OCI-LY1 (cell line): Measurements from ENCODE around the gene TET2.

Source experiments
- H2AFZ ChIP-seq: fragments of 200-600 bp; sonication (generic), shearing (Covaris generic); 2 replicates; pipeline ENCODE4 v1.6.0; 2014; ENCODE audit warnings: antibody characterized with exemption, mild to moderate bottlenecking, low read length
- H3F3A ChIP-seq: fragments of 200-600 bp; sonication (generic), shearing (Covaris generic); 2 replicates; pipeline ENCODE4 v1.6.0; 2014; ENCODE audit warnings: mild to moderate bottlenecking, antibody characterized with exemption, low read length, moderate library complexity; ENCODE audit not compliant: insufficient read depth
- H3K27ac ChIP-seq: fragments of 200-600 bp; sonication (generic); 2 replicates; pipeline ENCODE4 v1.5.1; 2014; ENCODE audit warnings: low read length, mixed run types, mild to moderate bottlenecking, low read depth; ENCODE audit not compliant: poor library complexity, severe bottlenecking
- H3K27me3 ChIP-seq: fragments of 200-600 bp; sonication (generic); 2 replicates; pipeline ENCODE4 v1.6.0; 2014; ENCODE audit warnings: antibody characterized with exemption, mild to moderate bottlenecking, low read length, moderate library complexity; ENCODE audit not compliant: insufficient read depth
- H3K36me3 ChIP-seq: fragments of 200-600 bp; sonication (generic); 2 replicates; pipeline ENCODE4 v1.6.1; 2014; ENCODE audit warnings: mild to moderate bottlenecking, antibody characterized with exemption, low read length, moderate library complexity, mixed read lengths; ENCODE audit not compliant: insufficient read depth
- H3K4me1 ChIP-seq: fragments of 200-600 bp; sonication (generic); 2 replicates; pipeline ENCODE4 v1.5.1; 2014; ENCODE audit warnings: mild to moderate bottlenecking, low read length, moderate library complexity; ENCODE audit not compliant: insufficient read depth, severe bottlenecking
- H3K4me2 ChIP-seq: fragments of 200-600 bp; sonication (generic), shearing (Covaris generic); 2 replicates; pipeline ENCODE4 v1.6.1; 2014; ENCODE audit warnings: low read length
- H3K4me3 ChIP-seq: fragments of 200-600 bp; sonication (generic); 2 replicates; pipeline ENCODE4 v1.5.1; 2014; ENCODE audit warnings: low read length, low read depth, mild to moderate bottlenecking, mixed read lengths; ENCODE audit not compliant: poor library complexity, severe bottlenecking
- H3K79me2 ChIP-seq: fragments of 200-600 bp; shearing (Covaris generic); 2 replicates; pipeline ENCODE4 v1.6.1; 2016; ENCODE audit warnings: mixed run types, low read length, mixed read lengths; ENCODE audit not compliant: insufficient read depth
- H3K9ac ChIP-seq: fragments of 200-600 bp; sonication (generic), shearing (Covaris generic); 2 replicates; pipeline ENCODE4 v1.6.1; 2014; ENCODE audit warnings: mild to moderate bottlenecking, low read length, mixed read lengths
- H3K9me2 ChIP-seq: fragments of 200-600 bp; sonication (generic), shearing (Covaris generic); 2 replicates; pipeline ENCODE4 v1.6.1; 2014; ENCODE audit warnings: low read depth, mild to moderate bottlenecking, low read length, mixed read lengths
- H3K9me3 ChIP-seq: fragments of 200-600 bp; shearing (Covaris generic); 2 replicates; pipeline ENCODE4 v1.6.1; 2014; ENCODE audit warnings: low read length, mixed read lengths
- H4K20me1 ChIP-seq: fragments of 200-600 bp; sonication (generic), shearing (Covaris generic); 2 replicates; pipeline ENCODE4 v1.6.0; 2016; ENCODE audit warnings: mild to moderate bottlenecking, low read length; ENCODE audit not compliant: insufficient read depth
- CTCF ChIP-seq: fragments of 200-600 bp; sonication (generic), shearing (Covaris generic); IDR thresholded peaks from 2 replicates; pipeline ENCODE4 v1.5.1; 2017; ENCODE audit warnings: mild to moderate bottlenecking, antibody characterized with exemption, low read length, moderate library complexity, mixed read lengths
- EZH2 ChIP-seq: fragments of 200-600 bp; sonication (generic), shearing (Covaris generic); IDR thresholded peaks from 2 replicates; pipeline ENCODE4 v1.8.0; 2017; ENCODE audit warnings: borderline replicate concordance, mixed run types, mild to moderate bottlenecking, antibody characterized with exemption, low read length, moderate library complexity, mixed read lengths

Gene TET2

DNA sequence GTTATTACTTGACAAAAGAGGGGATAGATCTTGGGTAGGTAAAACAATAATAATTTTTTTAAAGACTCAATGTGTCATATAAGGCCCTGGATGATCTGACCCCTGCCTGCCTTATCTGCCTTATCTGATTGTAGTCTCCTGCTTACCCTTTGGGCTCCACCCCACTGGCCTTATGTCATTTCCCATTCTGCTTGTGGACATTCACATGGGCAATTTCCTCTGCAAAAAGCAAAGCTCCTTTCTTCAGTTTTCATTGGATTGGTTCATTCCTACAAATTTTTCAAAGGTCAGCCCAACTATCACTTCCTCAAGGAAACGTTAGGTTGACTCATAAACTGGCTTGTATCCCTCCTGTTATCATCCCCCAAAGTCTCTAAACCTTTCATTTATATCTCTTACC is 15.7 kb upstream of the TET2 start:
- H3K9me3 ChIP-seq: no peaks in the 10 kb centered on the region
- H3K4me2 ChIP-seq: no peak overlapping the region
- H2AFZ ChIP-seq: no peak overlapping the region
- H3K27ac ChIP-seq: no peak overlapping the region
- H3F3A ChIP-seq: no peaks in the 10 kb centered on the region
- no peaks in the 10 kb centered on the region for H3K27me3 ChIP-seq
- H3K4me3 ChIP-seq: no peak overlapping the region
- H3K4me1 ChIP-seq: no peaks in the 10 kb centered on the region
- no peaks in the 10 kb centered on the region for H3K9me2 ChIP-seq
- H3K79me2 ChIP-seq: no peaks in the 10 kb centered on the region
- no peak for TF ChIP-seq EZH2
- TF ChIP-seq CTCF: no peak
- no peak overlapping the region for H3K9ac ChIP-seq
- H4K20me1 ChIP-seq: no peaks in the 10 kb centered on the region
- no peaks in the 10 kb centered on the region for H3K36me3 ChIP-seq

- no peaks in the 10 kb centered on the region for H3K27me3 ChIP-seq
- H3K4me3 ChIP-seq: no peak overlapping the region
- no peak overlapping the region for H3K4me2 ChIP-seq
- no peaks in the 10 kb centered on the region for H3F3A ChIP-seq
- TF ChIP-seq CTCF (no peak), EZH2 (no peak)
- no peak overlapping the region for H3K27ac ChIP-seq
- no peaks in the 10 kb centered on the region for H3K9me3 ChIP-seq
- H3K9ac ChIP-seq: no peak overlapping the region
- no peak overlapping the region for H2AFZ ChIP-seq
- no peaks in the 10 kb centered on the region for H4K20me1 ChIP-seq
- H3K9me2 ChIP-seq: no peaks in the 10 kb centered on the region
- no peaks in the 10 kb centered on the region for H3K4me1 ChIP-seq
- H3K36me3 ChIP-seq: no peaks in the 10 kb centered on the region
- no peaks in the 10 kb centered on the region for H3K79me2 ChIP-seq
Observed at GRCh38 chr4:105133976-105134375, 12.7 kb upstream of the TET2 start.

DNA sequence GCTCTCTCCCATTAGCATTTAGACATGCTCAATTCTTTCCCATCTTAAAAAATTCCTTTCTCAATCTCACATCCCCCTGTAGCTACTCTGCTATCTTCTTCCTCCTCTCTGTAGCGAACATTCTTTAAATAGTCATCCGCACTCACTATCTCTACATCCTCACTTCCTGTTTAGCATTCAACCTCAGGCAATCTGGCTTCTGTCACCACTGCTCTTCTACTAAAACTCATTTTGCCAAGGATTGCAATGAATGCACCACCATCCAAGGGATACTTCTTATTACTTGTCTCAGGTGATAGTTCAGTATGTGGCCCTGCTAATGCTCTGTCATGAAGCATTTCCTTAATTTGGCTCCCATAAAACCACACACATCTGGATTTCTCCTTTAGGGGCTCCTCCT is 10.9 kb upstream of the TET2 start:
- Histone ChIP-seq H3K27ac (no peak overlapping the region), H3K9me2 (no peaks in the 10 kb centered on the region), H3K4me2 (no peak overlapping the region)

More for the DNA sequence above, 10.9 kb upstream of the TET2 start:
- Histone ChIP-seq H3K9ac (no peak overlapping the region), H2AFZ (no peak overlapping the region), H3K27me3 (no peaks in the 10 kb centered on the region), H3K4me1 (no peaks in the 10 kb centered on the region), H3K9me3 (no peaks in the 10 kb centered on the region), H4K20me1 (no peaks in the 10 kb centered on the region), H3K36me3 (no peaks in the 10 kb centered on the region), H3F3A (no peaks in the 10 kb centered on the region), H3K4me3 (no peak overlapping the region), H3K79me2 (no peaks in the 10 kb centered on the region)
- no peak for TF ChIP-seq CTCF
- TF ChIP-seq EZH2: no peak
